Raji (cell line): ENCODE results near the gene TMEM176A.

Experiments used
- POLR2A ChIP-seq: IDR thresholded peaks from 2 replicates; pipeline ENCODE4 v1.6.1; 2011; ENCODE audit warnings: low read depth, low read length, control low read depth; ENCODE audit not compliant: insufficient read depth

TMEM176A gene

DNA sequence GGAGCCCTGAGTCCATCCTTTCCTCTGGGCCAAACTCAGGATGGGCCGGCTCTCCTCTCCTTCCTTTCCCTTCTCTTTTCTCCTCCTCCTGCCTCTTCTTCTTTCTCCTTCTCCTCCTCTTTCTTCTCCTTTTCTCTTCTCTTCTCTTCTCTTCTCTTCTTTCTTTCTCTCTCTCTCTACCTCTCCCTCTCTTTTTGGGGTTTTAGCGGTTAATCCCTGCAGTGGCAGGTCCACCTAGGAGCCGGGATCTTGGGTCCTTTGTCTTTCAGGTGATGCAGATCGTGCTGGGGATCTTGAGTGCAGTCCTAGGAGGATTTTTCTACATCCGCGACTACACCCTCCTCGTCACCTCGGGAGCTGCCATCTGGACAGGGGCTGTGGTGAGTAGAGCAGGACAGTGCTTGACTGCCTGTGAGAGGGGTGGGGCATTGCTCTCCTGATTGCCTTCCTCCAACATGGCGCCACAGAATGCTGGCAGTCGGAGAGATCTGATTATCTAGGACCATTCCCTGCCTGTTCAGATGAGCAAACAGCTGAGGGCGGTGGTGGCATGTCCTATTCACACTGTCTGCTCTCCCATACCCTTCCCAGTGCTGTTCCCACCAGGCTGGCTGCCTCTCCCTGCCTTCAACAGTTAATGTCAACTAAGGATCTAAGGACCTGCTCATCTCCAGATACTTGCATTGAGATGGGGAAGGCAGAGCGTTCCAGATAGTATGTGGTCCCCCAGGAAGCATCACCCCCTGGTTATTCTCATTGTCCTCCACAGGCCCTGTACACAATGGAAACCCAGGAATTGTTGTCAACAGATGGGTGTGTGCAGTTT lies 1.6 kb downstream of the TMEM176A start:
- no peak for TF ChIP-seq POLR2A

DNA sequence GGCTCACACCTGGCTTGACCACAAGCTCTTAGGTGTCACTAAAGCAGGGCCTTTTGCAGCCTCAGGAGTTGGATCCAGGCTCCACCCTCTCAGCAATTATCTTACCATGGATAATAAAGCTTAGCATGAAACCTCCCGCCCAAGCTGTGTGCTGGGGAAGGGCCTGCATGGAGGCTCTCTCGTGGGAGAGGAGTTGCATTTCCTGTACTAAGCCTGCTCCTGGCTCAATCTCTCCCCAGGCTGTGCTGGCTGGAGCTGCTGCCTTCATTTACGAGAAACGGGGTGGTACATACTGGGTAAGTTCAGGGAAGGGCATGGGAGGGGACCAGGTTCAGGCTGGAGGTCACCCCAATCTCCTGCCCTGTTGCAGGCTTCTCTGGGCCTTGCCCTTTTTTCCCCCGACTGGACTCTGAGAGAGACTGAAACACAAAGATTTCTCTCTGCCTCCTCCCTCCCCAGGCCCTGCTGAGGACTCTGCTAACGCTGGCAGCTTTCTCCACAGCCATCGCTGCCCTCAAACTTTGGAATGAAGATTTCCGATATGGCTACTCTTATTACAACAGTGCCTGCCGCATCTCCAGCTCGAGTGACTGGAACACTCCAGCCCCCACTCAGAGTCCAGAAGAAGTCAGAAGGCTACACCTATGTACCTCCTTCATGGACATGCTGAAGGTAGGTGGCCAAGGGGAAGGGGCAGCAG lies 2.7 kb downstream of the TMEM176A start:
- no peak for TF ChIP-seq POLR2A

DNA sequence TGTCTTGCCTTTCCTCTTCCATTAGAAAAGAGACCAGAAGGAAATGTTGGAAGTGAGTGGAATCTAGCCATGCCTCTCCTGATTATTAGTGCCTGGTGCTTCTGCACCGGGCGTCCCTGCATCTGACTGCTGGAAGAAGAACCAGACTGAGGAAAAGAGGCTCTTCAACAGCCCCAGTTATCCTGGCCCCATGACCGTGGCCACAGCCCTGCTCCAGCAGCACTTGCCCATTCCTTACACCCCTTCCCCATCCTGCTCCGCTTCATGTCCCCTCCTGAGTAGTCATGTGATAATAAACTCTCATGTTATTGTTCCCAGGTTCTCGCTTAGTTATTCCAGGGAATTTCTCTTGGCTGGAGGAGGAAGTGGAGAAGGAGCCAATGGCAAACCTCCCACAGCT lies 4.2 kb downstream of the TMEM176A start:
- no peak for TF ChIP-seq POLR2A

DNA sequence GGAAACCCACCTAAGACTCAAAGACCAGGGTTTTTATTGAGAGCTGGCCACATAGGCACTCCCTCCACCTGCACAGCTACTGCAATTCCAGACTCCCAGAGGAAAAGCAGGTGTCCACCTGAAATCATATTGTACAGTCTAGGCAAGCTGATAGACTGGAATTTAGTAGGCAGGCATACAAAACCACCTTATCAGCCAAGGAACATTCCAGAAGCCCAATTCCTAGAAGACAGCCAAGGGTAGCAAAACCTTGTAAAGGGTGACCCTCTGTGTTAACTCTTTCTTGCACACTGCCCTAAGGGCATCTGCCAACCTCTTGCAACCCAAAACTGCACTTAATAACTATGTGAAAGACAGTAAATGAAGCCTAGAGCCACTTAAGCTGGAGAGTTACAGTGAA lies 5.3 kb downstream of the TMEM176A start:
- no peak for TF ChIP-seq POLR2A

DNA sequence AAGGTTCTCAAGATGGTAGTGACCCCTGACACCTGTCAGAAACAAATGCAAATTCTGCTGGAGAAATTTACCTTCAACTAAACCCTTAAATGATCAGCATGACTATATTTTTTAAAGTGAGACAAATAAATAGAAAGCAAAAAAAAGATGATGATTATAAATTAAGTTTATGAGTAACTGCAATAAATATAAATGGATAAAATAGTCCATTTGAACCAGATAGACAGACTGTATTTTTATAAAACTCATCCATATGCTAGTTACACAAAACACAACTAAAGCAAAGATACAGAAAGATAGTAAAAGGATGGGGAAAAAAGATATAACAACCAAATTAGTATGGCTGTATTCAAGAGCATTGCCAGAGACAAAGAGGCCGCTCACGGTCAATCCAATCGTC lies 5.9 kb downstream of the TMEM176A start:
- no peak for TF ChIP-seq POLR2A

DNA sequence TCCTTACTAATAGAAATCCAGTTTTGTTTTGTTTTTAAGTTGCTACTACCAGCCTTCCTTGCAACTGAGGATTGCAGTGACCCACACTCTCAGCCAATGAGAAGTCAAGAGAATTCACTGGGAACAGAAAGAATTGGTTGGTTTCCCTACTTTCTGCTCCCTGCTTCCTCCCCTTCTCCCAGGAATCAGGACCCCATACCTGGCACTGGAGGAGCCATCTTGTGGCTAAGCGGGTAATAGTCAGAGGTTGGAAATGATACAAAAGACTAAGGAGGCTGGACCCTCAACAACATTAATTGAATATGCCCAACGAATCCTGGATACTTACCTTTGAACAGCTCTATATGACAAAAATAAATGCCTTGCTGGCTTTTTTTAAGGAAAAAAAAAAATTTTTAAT lies 6.3 kb downstream of the TMEM176A start:
- no peak for TF ChIP-seq POLR2A

DNA sequence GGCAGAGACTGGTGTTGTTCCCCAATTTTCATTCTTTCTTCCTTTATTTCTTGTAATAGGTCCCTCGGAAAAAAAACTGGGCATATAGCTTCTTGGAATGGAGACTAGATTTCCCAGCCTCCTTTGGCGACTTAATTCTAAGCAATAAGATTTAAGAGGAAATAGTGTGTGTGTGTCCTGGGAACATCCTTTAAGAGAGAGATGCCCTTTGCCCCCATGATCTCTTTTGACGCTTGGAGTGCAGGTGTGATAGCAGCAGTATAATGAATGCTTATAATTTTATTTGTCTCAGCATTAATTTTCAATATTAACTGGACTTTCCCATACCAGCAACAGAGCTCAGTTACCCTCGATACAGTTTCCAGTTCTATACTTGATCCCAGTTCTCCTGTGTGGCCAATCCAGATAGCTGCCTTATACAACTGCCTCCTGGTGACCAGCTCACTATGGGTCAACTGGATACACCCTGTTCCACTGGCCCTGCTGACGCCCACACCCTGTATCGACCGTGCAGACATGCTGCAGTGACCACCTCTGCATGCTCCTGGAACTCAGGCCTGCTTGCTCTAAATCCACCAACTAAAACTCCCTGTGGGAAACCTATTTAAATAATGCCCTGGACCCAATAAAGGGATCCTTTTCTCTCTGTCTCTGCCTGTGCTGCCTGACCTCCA lies 13.9 kb downstream of the TMEM176A start:
- TF ChIP-seq POLR2A, result no peak

DNA sequence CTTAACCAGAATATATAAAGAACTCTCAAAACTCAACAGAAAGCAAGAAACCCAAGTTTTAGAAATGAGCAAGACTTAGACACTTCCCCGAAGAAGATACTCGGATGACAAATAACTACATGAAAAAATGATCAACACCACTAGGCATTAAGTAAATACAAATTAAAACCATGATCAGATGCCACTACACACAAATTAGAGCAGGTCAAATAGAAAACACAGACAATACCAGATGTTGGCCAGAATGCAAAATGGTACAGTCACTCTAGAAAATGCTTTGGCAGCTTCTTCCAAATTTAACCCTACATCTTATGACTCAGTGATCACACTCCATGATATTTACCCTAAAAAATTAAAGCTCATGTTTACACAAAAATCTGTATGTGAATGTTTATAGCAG lies 18.4 kb downstream of the TMEM176A start:
- no peak for TF ChIP-seq POLR2A

DNA sequence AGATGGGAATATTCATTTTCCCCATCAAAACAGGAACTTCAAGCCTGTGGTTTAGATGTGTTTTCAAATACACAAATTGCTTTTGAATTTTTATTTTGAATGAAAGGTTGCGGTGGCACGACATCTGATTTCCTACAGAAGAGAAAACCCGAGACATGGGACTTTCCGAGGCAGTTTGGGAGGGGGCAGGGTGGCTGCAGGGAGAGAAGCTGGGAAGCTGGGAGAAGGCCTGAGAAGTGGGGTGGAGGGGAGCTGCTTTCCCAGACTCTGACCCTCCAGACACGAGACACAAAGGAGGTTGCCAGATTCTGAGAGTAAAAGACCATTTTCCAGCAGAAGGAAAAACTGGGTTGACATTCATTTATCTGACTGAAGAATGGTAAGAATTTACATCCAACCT lies 19.6 kb downstream of the TMEM176A start:
- no peak for TF ChIP-seq POLR2A

DNA sequence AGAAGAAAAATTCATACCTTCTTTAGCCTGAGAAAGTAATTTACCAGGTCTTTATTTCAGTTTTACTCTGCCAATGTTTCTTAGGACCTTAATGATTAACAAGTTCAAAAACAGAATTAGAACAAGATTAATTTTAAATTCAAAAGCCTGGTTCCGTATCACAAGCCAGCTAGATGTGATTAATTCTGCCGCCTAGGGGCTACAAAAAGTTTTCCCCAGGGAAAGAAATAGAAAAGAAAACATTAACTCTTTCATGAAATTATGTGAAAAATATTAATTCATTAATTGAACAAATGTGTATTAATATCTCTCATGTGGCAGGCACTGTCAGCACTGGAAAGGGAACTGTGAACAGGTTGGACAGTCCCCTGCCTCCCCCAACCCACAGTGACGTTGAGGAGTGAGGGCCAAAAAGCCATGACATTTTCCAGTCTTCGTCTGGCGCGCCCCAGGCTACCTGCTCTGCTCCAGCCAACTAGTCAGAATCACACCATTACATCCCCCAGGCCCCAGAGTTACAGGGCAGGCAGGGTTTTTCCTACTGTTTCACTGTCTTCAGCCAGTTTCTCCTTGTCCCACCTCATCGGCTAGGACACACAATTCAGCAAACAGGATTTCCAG lies 20.1 kb downstream of the TMEM176A start:
- TF ChIP-seq POLR2A, result no peak

DNA sequence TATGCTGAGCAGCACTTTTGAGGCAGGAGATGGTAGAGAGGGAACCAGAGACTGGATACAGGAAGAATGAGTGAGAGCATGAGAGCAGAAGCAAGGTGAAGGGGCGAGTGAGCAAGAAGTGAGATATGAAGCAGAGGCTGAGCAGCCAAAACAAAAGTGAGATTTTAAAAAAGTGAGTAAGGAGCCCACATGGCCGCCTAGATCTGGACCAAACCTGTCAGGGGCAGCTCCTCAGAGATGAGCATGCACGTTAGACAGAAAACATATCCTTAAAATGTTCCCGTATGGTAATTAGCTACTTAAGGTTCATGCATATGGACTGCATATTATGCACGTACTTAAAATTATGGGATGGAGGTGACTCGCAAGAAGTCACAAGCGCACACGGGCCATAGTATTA lies 22.5 kb downstream of the TMEM176A start:
- TF ChIP-seq POLR2A, result no peak

DNA sequence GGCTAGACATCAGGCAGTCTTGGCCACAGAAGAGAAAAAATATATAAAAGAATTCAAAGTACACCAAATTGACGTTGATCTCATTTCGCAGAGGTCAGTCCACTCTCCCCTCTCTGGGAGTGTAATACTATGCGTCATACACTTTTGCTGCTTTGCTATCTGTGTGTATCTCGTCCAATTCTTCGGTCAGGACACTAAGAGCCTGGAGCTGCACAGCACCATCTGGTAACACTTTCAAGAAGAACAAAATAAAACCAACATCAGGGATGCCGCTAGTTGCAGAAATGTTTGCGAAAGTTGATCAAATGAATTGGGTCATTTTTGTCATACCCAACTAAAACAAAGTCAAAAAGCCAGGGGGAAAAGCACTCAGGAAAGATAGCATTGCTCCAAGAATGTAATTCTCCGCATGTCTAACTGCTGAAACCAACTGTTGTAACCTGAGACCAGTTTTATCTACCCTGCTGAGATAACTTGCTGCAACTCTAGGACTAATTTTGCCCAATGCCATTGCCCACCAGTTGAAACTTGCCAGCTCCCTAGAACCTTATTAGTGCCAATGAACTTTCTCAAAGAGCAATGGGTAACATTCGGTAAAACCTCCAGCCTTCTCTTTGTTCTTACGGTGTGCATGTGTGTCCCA lies 23.0 kb downstream of the TMEM176A start:
- no peak for TF ChIP-seq POLR2A

DNA sequence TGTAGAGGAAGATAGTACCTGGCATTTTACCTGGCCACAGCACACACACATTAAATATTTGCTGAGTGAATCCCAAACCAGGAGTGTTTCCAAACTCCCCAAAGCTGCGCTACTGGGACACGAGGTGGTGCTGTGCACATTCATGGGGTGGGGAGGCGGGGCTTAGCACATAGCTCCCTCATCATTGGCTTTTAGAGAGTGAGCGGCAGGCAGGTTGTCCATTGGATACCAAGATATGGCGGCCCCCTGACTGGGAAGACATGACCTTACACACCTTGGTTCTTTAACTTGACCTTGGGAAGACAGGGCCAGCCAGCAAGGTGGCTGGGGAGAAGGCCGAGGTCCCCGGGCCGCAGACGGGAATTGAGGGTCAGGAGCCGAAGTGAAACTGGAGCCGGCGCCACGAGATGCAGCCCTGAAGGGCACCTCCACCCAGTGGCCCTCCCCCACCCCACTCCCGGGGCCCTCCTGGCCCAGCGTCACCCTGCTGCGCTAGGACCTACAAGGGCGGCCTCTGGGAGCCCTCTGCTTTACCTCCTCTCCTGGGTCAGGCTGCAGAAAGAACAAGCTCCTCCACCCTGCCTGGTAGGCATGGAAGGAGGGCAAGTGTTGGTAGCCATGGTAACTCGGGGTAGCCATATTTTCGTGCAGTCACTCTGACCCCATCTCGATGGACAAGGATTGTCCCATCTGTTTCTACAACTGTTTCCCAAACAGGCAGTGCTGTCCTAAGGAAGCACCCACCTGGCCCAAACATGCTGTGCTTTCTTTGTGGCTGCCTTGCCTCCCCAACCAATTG lies 24.0 kb downstream of the TMEM176A start:
- TF ChIP-seq POLR2A, result no peak

DNA sequence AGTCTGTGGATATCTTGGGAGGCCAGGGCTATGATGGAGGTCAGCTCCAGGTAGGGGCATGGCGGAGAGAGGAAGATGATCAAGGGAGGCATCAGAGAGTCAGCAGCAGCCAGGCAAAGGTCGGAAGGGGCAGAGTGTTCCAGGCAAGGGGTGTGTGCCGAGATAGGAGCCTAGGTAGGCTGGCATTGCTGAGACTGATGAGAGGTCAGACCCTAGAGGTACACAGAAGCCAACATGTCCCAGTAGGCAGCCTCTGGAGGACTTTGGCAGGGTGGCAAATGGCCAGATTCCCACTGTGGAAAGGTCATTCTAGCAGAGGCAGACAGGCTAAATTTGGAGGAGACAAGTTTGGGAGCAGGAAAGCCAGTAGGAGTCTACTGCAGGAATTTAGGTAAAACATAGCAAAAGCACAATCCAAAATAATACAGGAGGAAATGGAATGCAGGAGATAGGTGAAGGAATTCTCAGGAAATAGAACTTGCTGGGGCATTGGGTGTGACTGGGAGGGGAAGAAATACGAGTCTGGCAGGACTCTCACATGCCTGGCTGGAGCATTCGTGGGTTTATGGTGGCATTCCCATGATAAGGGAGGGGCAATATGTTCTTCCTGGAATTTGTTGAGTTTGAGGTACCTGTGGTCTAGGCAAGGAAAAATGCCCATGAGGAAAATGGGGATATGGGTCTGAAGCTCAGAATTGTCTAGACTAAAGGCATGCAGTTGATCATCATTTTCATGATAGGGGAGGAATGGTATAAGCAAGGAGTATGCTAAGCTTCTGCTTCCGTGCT lies 25.7 kb downstream of the TMEM176A start:
- TF ChIP-seq POLR2A, result no peak

DNA sequence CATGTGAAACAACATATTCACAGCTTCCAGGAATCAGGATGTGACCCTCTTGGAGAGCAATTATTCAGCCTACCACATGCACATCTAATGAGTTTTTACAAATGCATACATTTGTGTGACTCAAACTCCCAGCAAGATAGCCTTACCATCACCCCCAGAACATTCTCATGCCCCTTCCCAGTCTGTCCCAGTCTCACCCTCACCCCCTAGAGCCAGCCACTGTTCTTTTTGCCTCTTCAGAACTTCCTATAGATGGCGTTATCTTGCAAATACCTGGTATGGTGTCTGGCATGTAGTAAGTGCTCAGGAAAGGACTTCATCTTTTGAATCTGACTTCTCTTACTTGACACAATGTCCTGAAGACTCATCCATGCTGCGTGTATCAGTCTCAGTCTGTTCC lies 27.8 kb downstream of the TMEM176A start:
- TF ChIP-seq POLR2A, result no peak
